Endothelial cell (in vitro differentiated cells): ENCODE results near the gene ZNF560. TPM values are rescaled to one million over a fixed set of nuclear protein-coding genes. Genes with fewer than 3 reads are reported as not detected.

Experiments used
- DNase-seq: peaks from one replicate; pipeline ENCODE4 v3.0.0; 2021; ENCODE audit warnings: low spot score
- H3K27ac Mint-ChIP-seq: one replicate; pipeline ENCODE4 v1.8.0; 2021; ENCODE audit warnings: mixed read lengths, inconsistent platforms; ENCODE audit not compliant: unreplicated experiment
- H3K27me3 Mint-ChIP-seq: one replicate; pipeline ENCODE4 v1.8.0; 2021; ENCODE audit warnings: mild to moderate bottlenecking, moderate library complexity, mixed read lengths, inconsistent platforms; ENCODE audit not compliant: unreplicated experiment
- H3K36me3 Mint-ChIP-seq: one replicate; pipeline ENCODE4 v1.8.0; 2021; ENCODE audit warnings: mild to moderate bottlenecking, low read depth, mixed read lengths, inconsistent platforms; ENCODE audit not compliant: unreplicated experiment
- H3K4me1 Mint-ChIP-seq: one replicate; pipeline ENCODE4 v1.8.0; 2021; ENCODE audit warnings: mild to moderate bottlenecking, mixed read lengths, inconsistent platforms; ENCODE audit not compliant: unreplicated experiment
- H3K4me3 Mint-ChIP-seq: one replicate; pipeline ENCODE4 v1.8.0; 2021; ENCODE audit warnings: mild to moderate bottlenecking, mixed read lengths, inconsistent platforms; ENCODE audit not compliant: unreplicated experiment
- H3K9me3 Mint-ChIP-seq: one replicate; pipeline ENCODE4 v1.8.0; 2021; ENCODE audit warnings: mixed read lengths, inconsistent platforms; ENCODE audit not compliant: unreplicated experiment
- CTCF ChIP-seq: fragments of 200-600 bp; sonication (generic); IDR thresholded peaks from one replicate; pipeline ENCODE4 v1.5.0; 2021; ENCODE audit warnings: antibody characterized with exemption; ENCODE audit not compliant: unreplicated experiment
- total RNA-seq: library from RNA; stranded (reverse); fragmentation: NEBNext Ultra II Directional; extraction: Animal tissue kit (Norgen Biotek cat#: 25700); gene quantifications from one replicate; pipeline ENCODE4 v1.2.1, GENCODE V29; 2021; ENCODE audit not compliant: unreplicated experiment

Gene ZNF560
- total RNA-seq, 1 donor from 2014 or later, result not detected

DNA sequence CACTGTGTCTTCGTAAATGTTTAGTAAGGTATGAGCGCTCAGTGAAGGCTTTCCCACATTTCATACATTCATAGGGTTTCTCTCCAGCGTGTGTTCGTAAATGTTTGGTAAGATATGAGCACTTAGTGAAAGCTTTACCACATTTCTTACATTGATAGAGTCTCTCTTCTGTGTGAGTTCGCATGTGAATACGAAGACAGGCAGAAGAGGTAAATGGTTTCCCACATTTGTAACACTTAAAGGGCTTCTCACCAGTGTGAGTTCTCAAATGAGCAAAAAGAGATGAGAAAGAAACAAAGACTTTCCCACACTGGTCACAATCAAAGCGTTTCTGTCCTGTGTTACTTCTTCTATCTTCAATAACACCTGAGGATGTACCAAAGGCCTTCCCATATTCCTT lies 31.3 kb downstream of the ZNF560 start:
- no peak for TF ChIP-seq CTCF
- Mint-ChIP-seq H3K27ac (no peak overlapping the region), H3K36me3 (peaks cover 6% of the 10 kb centered on the region), H3K4me3 (no peak overlapping the region), H3K27me3 (peaks cover 2% of the 10 kb centered on the region), H3K9me3 (peaks cover 28% of the 10 kb centered on the region), H3K4me1 (no peaks in the 10 kb centered on the region)
- no peak for DNase-seq

DNA sequence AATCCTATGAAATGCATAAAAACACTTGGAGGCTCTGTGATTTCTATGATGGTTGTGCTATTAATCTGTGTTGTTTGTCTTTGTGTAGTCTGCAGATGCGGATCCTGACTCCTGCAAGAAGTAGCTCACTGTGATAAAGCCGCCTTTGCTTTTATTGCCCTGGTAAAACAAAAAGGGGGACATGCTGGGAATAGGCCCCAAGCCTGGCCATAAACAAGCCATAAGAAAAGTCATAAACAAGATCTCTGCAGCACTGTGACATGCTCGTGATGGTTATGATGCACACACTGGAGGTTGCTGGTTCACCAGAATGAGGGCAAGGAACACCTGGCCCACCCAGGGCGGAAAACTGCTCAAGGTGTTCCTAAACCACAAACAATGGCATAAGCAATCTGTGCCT lies 36.5 kb downstream of the ZNF560 start:
- Mint-ChIP-seq H3K27me3 (no peaks in the 10 kb centered on the region), H3K36me3 (peaks cover 6% of the 10 kb centered on the region)

GRCh38 chr19:9456018-9456689 lies 42.3 kb downstream of the ZNF560 start:
- no peak for DNase-seq
- peaks cover 14% of the 10 kb centered on the region for H3K36me3 Mint-ChIP-seq
- no peak for TF ChIP-seq CTCF
- no peak overlapping the region for H3K4me3 Mint-ChIP-seq
- no peaks in the 10 kb centered on the region for H3K4me1 Mint-ChIP-seq
- H3K27ac Mint-ChIP-seq, result no peak overlapping the region
- no peaks in the 10 kb centered on the region for H3K27me3 Mint-ChIP-seq
- H3K9me3 Mint-ChIP-seq, result peaks cover 49% of the 10 kb centered on the region

More for the DNA sequence above, 36.5 kb downstream of the ZNF560 start:
- Mint-ChIP-seq H3K9me3 (peaks cover 33% of the 10 kb centered on the region), H3K4me1 (no peaks in the 10 kb centered on the region), H3K27ac (no peak overlapping the region), H3K4me3 (no peak overlapping the region)
- no peak for DNase-seq
- TF ChIP-seq CTCF, result no peak

GRCh38 chr19:9453953-9454352 lies 44.5 kb downstream of the ZNF560 start:
- Mint-ChIP-seq H3K27me3 (no peaks in the 10 kb centered on the region), H3K36me3 (peaks cover 19% of the 10 kb centered on the region), H3K27ac (no peak overlapping the region), H3K4me3 (no peak overlapping the region), H3K4me1 (no peaks in the 10 kb centered on the region), H3K9me3 (peaks cover 47% of the 10 kb centered on the region)
- no peak for TF ChIP-seq CTCF
- no peak for DNase-seq

GRCh38 chr19:9445037-9445436 lies 53.4 kb downstream of the ZNF560 start:
- no peak for TF ChIP-seq CTCF
- Mint-ChIP-seq H3K9me3 (peaks cover 43% of the 10 kb centered on the region), H3K36me3 (peaks cover 15% of the 10 kb centered on the region)

More at GRCh38 chr19:9445037-9445436, 53.4 kb downstream of the ZNF560 start:
- Mint-ChIP-seq H3K27me3 (peaks cover 2% of the 10 kb centered on the region), H3K27ac (no peak overlapping the region), H3K4me3 (no peak overlapping the region), H3K4me1 (no peaks in the 10 kb centered on the region)
- DNase-seq, result no peak
